Frontal cortex (tissue), 4 donors: ENCODE data around the gene MAPK1IP1L. TPM values are rescaled to one million over a fixed set of nuclear protein-coding genes. Genes with fewer than 3 reads are reported as not detected.
"Not testable (repeated sequence)": the region's sequence is repeated elsewhere in the genome, so short reads cannot be mapped to it uniquely, and the experiment has no call there.

Source experiments
- DNase-seq, 2 donors: peaks; one replicate each; pipeline ENCODE4 v3.0.0; 2012; ENCODE audit warnings: low spot score in 2 of 2
- FAIRE-seq: peaks from 2 replicates; lab custom pipeline; 2012; peaks lifted over from hg19 to GRCh38; lab: Jason Lieb, UNC
- total RNA-seq: library from RNA; depleted of rRNA; stranded (reverse); fragments of >200 nt; gene quantifications from one replicate; pipeline ENCODE4 v1.2.3, GENCODE V29; 2014
- donor health status: control.
- donor health status: control.
- donor health status: control.

Gene MAPK1IP1L
- total RNA-seq: 17.9 TPM

GRCh38 chr14:55051423-55052268, at the start of gene MAPK1IP1L:
Gene MAPK1IP1L (plus strand): TSS chr14:55051647. CDS start chr14:55061684, 10,037 bp downstream.
- DNase-seq (peak; percentile 91 to 95), FAIRE-seq (no peak)

- no peak for DNase-seq
- no peak for FAIRE-seq
Measured at GRCh38 chr14:55005071-55005470, 46.4 kb upstream of the MAPK1IP1L start.

GRCh38 chr14:55015006-55015405, 36.4 kb upstream of the MAPK1IP1L start:
- FAIRE-seq (no peak), DNase-seq (no peak)

GRCh38 chr14:55019968-55020554, 31.4 kb upstream of the MAPK1IP1L start:
- no peak for FAIRE-seq
- no peak for DNase-seq

GRCh38 chr14:55024365-55024764, 27.1 kb upstream of the MAPK1IP1L start:
- not testable (repeated sequence) for FAIRE-seq

GRCh38 chr14:55025948-55026347, 25.5 kb upstream of the MAPK1IP1L start:
- DNase-seq (no peak), FAIRE-seq (no peak)

More at GRCh38 chr14:55024365-55024764, 27.1 kb upstream of the MAPK1IP1L start:
- not testable (repeated sequence) for DNase-seq

- DNase-seq (no peak), FAIRE-seq (no peak)
Measured at GRCh38 chr14:55026441-55026792, 25.0 kb upstream of the MAPK1IP1L start.

- DNase-seq: peak; percentile 83 to 86
Measured at GRCh38 chr14:55026793-55027561, 24.5 kb upstream of the MAPK1IP1L start, which contains the start of the genes SOCS4 and WDHD1. Gene SOCS4 (plus strand): TSS chr14:55027236. CDS start chr14:55043042, 15,806 bp downstream. Gene WDHD1 (minus strand): TSS chr14:55027099. CDS start chr14:55026787, 312 bp downstream.

GRCh38 chr14:55028066-55028465, 23.4 kb upstream of the MAPK1IP1L start:
- no peak for DNase-seq
- FAIRE-seq: no peak

More at GRCh38 chr14:55026793-55027561, 24.5 kb upstream of the MAPK1IP1L start, which contains the start of the genes SOCS4 and WDHD1:
- FAIRE-seq: no peak

GRCh38 chr14:55028476-55028875, 23.0 kb upstream of the MAPK1IP1L start:
- DNase-seq: no peak
- no peak for FAIRE-seq

GRCh38 chr14:55031190-55031589, 20.3 kb upstream of the MAPK1IP1L start:
- FAIRE-seq: no peak
- DNase-seq: no peak

- not testable (repeated sequence) for FAIRE-seq, DNase-seq
Measured at GRCh38 chr14:55037995-55038394, 13.5 kb upstream of the MAPK1IP1L start.

GRCh38 chr14:55038708-55039107, 12.7 kb upstream of the MAPK1IP1L start:
- FAIRE-seq: no peak

GRCh38 chr14:55043528-55043927, 7.9 kb upstream of the MAPK1IP1L start:
- DNase-seq (no peak), FAIRE-seq (no peak)

More at GRCh38 chr14:55038708-55039107, 12.7 kb upstream of the MAPK1IP1L start:
- DNase-seq: no peak

- FAIRE-seq: no peak
Measured at GRCh38 chr14:55045087-55045486, 6.4 kb upstream of the MAPK1IP1L start.

GRCh38 chr14:55047301-55048053, 4.0 kb upstream of the MAPK1IP1L start:
- DNase-seq: no peak
- FAIRE-seq: no peak

More at GRCh38 chr14:55045087-55045486, 6.4 kb upstream of the MAPK1IP1L start:
- no peak for DNase-seq

GRCh38 chr14:55048900-55049436, 2.5 kb upstream of the MAPK1IP1L start:
- FAIRE-seq: no peak
- no peak for DNase-seq

GRCh38 chr14:55051165-55051422, 353 bp upstream of the MAPK1IP1L start:
- FAIRE-seq (no peak), DNase-seq (no peak)

- DNase-seq (no peak), FAIRE-seq (no peak)
Measured at GRCh38 chr14:55052269-55052930, 953 bp downstream of the MAPK1IP1L start.
